Temporal lobe (tissue), 1 donor: ENCODE results near the gene UBQLN2. TPM values are rescaled to one million over a fixed set of nuclear protein-coding genes. Genes with fewer than 3 reads are reported as not detected.

Experiments
- total RNA-seq: library from RNA; depleted of rRNA; stranded (reverse); fragments of >200 nt; gene quantifications from one replicate; pipeline ENCODE4 v1.2.3, GENCODE V29; 2014

UBQLN2 gene
- total RNA-seq, 1 donor from 2014 or later = 29.3 TPM

Other genes with a start within 250 kb of the UBQLN2 start
- gene NBDY, start 165.6 kb downstream of the UBQLN2 start, total RNA-seq = 6.1 TPM